CD4-positive, CD25-positive, alpha-beta regulatory T cell (primary cell): ENCODE data around the gene GYPC. TPM values are rescaled to one million over a fixed set of nuclear protein-coding genes. Genes with fewer than 3 reads are reported as not detected.

Source experiments
- ATAC-seq, 2 donors: fragments of 150-1000 bp; cut with Tn5 transposase; one replicate each; pipeline ENCODE4 v1.10.0; 2021; ENCODE audit warnings: low read depth in 2 of 2, moderate number of reproducible peaks in 2 of 2, moderate library complexity in 1 of 2
- DNase-seq, 3 donors: peaks; one replicate each; pipeline versions ENCODE4 v3.0.0 to v3.0.0-alpha.2; 2012 to 2022; ENCODE audit warnings: mixed read lengths in 1 of 3
- H3K27ac ChIP-seq: one replicate; pipeline ENCODE4 v1.7.0; 2013; ENCODE audit warnings: mild to moderate bottlenecking, low read length; ENCODE audit not compliant: insufficient read depth, poor library complexity, severe bottlenecking
- H3K27me3 ChIP-seq: one replicate; pipeline ENCODE4 v1.7.0; 2013; ENCODE audit warnings: low read length; ENCODE audit not compliant: control insufficient read depth, insufficient read depth
- H3K36me3 ChIP-seq: one replicate; pipeline ENCODE4 v1.7.0; 2013; ENCODE audit warnings: mild to moderate bottlenecking, low read length, moderate library complexity; ENCODE audit not compliant: control insufficient read depth, insufficient read depth
- H3K4me1 ChIP-seq: 2 replicates; pipeline ENCODE4 v1.7.0; 2013; ENCODE audit warnings: mild to moderate bottlenecking, low read length; ENCODE audit not compliant: insufficient read depth, control insufficient read depth, poor library complexity, severe bottlenecking
- H3K4me3 ChIP-seq: one replicate; pipeline ENCODE4 v1.7.0; 2013; ENCODE audit warnings: low read depth, mild to moderate bottlenecking, low read length, moderate library complexity
- H3K9me3 ChIP-seq, 2 experiments: 1 replicate in 1 of 2; 2 replicates in 1 of 2; pipeline ENCODE4 v1.7.0; 2013; ENCODE audit warnings: low read length in 2 of 2, mild to moderate bottlenecking in 1 of 2, moderate library complexity in 1 of 2; ENCODE audit not compliant: control insufficient read depth in 2 of 2
- H3K27ac Mint-ChIP-seq, 3 donors: one replicate each; pipeline ENCODE4 v1.8.0; 2020 to 2022; ENCODE audit warnings: mild to moderate bottlenecking in 3 of 3, mixed read lengths in 3 of 3, moderate library complexity in 2 of 3
- H3K27me3 Mint-ChIP-seq: one replicate; pipeline ENCODE4 v1.8.0; 2022; ENCODE audit warnings: mild to moderate bottlenecking, mixed read lengths
- H3K36me3 Mint-ChIP-seq: one replicate; pipeline ENCODE4 v1.8.0; 2020; ENCODE audit warnings: mixed read lengths
- H3K4me1 Mint-ChIP-seq, 4 donors: one replicate each; pipeline ENCODE4 v1.8.0; 2020 to 2022; ENCODE audit warnings: mixed read lengths in 4 of 4, mild to moderate bottlenecking in 1 of 4
- H3K4me3 Mint-ChIP-seq, 4 donors: one replicate each; pipeline ENCODE4 v1.8.0; 2020 to 2022; ENCODE audit warnings: mild to moderate bottlenecking in 4 of 4, mixed read lengths in 4 of 4, moderate library complexity in 3 of 4
- H3K9me3 Mint-ChIP-seq, 7 donors: one replicate each; pipeline ENCODE4 v1.8.0; 2020 to 2022; ENCODE audit warnings: mixed read lengths in 7 of 7, mild to moderate bottlenecking in 3 of 7, moderate library complexity in 2 of 7
- polyA plus RNA-seq, 4 donors: library from polyadenylated mRNA; unstranded; fragments of 300-500 nt; fragmentation: Illumina TruSeq; gene quantifications; one replicate each; pipeline ENCODE4 v1.2.3, GENCODE V29; 2021
- total RNA-seq: library from RNA; stranded (reverse); gene quantifications from one replicate; pipeline ENCODE4 v1.2.3, GENCODE V29; 2022

The GYPC gene, protein sequence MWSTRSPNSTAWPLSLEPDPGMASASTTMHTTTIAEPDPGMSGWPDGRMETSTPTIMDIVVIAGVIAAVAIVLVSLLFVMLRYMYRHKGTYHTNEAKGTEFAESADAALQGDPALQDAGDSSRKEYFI
- total RNA-seq (75.2 TPM), polyA plus RNA-seq (100 to 1,000 TPM; 157 to 210 (median 190) TPM)

DNA sequence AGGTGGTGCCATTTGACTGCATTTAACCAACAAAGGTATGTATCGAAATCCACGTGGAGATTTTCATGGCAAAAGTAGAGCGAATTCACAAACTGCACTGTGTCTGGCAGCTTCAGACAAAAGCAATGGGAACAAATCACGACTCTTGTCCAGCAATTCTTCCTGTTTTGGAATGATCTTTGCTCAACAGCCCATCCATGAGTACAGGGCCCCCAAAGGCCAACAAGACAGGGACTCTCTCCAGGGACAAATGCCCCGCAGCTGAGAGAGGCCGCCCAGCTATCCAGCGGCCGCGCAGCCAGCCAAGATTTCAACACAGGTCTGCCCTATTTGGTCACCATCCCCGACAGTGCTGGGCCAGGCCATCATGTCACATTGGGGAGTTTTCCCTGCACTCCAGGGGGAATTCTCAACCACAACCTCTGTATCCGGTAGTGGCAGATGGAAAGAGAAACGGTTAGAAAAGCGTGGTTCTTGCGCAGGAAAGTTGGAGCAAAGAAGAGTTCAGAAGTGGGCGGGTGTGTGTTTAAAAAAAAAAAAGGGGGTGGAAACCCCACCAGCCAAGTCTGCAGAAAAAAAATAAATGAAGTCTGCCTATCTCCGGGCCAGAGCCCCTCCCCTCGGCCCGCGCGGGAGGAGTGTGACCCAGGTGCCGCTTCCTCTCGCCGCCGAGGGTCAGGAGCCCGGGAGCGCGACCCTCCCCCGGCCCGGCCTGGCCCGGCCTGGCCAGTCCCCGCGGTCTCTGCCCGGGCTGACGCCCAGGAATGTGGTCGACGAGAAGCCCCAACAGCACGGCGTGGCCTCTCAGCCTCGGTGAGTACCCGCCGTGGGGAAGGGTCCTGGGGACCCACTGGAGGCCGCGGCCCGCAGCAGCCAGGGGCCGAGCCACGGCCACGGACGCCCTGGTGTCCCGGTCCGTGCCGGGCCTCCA lies at the start of gene GYPC:
Gene GYPC, plus strand, starts transcription at position 659 of the 931 bp plus-strand sequence. Its CDS starts 106 bp downstream, at position 765.
- Mint-ChIP-seq H3K27me3 (peaks cover 8% of the 10 kb centered on the region), H3K9me3 (peaks cover 0 to 3% (median 0%) of the 10 kb centered on the region in 7 donors), H3K4me1 (peaks cover 7 to 56% (median 41%) of the 10 kb centered on the region in 4 donors), H3K27ac (peak within 1 kb of the TSS; percentile 96 to 99 (median 98)), H3K4me3 (peak within 1 kb of the TSS; percentile 94 to 99 (median 98)), H3K36me3 (peaks cover 4% of the 10 kb centered on the region)
- DNase-seq (peak; percentile 29 to 71 (median 47)), ATAC-seq (peak; percentile 4 to 17)
- Histone ChIP-seq H3K4me3 (peak within 1 kb of the TSS; percentile 96), H3K27me3 (no peaks in the 10 kb centered on the region), H3K27ac (peak within 1 kb of the TSS; percentile 87), H3K9me3 (no peaks in the 10 kb centered on the region), H3K36me3 (no peaks in the 10 kb centered on the region), H3K4me1 (peaks cover 43% of the 10 kb centered on the region)

- H3K9me3 ChIP-seq: no peaks in the 10 kb centered on the region
- Mint-ChIP-seq H3K27me3 (peaks cover 10% of the 10 kb centered on the region), H3K4me1 (no peaks in the 10 kb centered on the region), H3K9me3 (peaks cover 0 to 6% (median 2%) of the 10 kb centered on the region in 7 donors), H3K36me3 (no peaks in the 10 kb centered on the region), H3K27ac (no peak overlapping the region), H3K4me3 (no peak overlapping the region)
- H3K27me3 ChIP-seq: no peaks in the 10 kb centered on the region
- H3K36me3 ChIP-seq: no peaks in the 10 kb centered on the region
- H3K4me3 ChIP-seq: no peak overlapping the region
- ATAC-seq (no peak), DNase-seq (no peak)
- no peak overlapping the region for H3K27ac ChIP-seq
- no peaks in the 10 kb centered on the region for H3K4me1 ChIP-seq
Observed at GRCh38 chr2:126614524-126615227, 41.3 kb upstream of the GYPC start.

DNA sequence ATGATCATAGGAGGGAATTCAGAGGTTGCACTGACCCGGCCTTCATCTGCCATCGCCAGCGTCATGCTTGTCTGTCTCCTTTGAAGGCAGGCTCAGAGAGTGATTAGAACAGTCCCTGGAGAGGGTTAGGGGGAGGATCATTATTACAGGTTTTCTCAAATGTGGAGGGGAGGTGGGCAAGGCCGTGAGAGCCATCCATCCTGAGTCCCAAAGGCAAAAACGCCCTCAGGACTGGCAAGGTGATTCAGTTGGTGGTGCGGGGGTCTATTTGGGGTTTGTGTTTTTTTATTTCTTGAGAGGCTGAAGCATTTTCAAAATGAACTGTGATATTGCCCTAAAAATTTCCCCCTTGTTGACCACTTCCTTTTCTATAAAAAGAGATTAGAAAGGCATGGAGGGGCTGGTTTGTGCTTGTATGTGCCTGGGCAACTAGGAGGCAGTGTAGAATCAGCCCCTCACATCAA lies 39.3 kb upstream of the GYPC start:
- Histone ChIP-seq H3K27me3 (no peaks in the 10 kb centered on the region), H3K27ac (no peak overlapping the region), H3K9me3 (no peaks in the 10 kb centered on the region), H3K36me3 (no peaks in the 10 kb centered on the region), H3K4me3 (no peak overlapping the region), H3K4me1 (no peaks in the 10 kb centered on the region)
- ATAC-seq: no peak
- no peak overlapping the region for H3K27ac Mint-ChIP-seq
- peaks cover 10% of the 10 kb centered on the region for H3K27me3 Mint-ChIP-seq
- H3K9me3 Mint-ChIP-seq: peaks cover 0 to 3% (median 0%) of the 10 kb centered on the region in 7 donors
- DNase-seq: no peak
- no peak overlapping the region for H3K4me3 Mint-ChIP-seq
- H3K4me1 Mint-ChIP-seq: no peaks in the 10 kb centered on the region
- no peaks in the 10 kb centered on the region for H3K36me3 Mint-ChIP-seq

DNA sequence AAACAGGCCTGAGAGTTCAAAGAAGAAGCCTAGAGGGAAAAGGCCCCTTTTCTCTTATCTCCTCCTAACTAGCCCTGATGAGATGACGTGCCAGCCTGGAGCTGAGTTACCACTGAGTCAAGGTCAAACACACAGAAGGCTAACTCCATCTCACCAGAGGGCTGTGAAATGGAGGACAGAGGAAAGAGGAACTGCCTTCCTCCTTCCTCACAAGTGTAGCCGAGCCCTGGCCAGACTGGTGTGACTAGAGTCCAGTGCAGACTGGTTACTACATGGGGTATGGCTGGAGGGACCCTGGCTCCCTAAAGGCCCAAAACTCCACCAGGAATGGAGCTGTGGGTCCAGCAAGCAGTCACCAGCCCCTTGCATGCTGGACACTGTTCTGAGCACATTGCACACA lies 35.7 kb upstream of the GYPC start:
- Mint-ChIP-seq H3K36me3 (no peaks in the 10 kb centered on the region), H3K4me3 (no peak overlapping the region), H3K4me1 (no peaks in the 10 kb centered on the region), H3K9me3 (no peaks in the 10 kb centered on the region), H3K27me3 (peaks cover 20% of the 10 kb centered on the region), H3K27ac (no peak overlapping the region)
- no peak for ATAC-seq
- Histone ChIP-seq H3K36me3 (no peaks in the 10 kb centered on the region), H3K27ac (no peak overlapping the region), H3K4me1 (no peaks in the 10 kb centered on the region), H3K4me3 (no peak overlapping the region), H3K9me3 (no peaks in the 10 kb centered on the region), H3K27me3 (peaks cover 3% of the 10 kb centered on the region)
- DNase-seq: no peak

GRCh38 chr2:126623000-126623399 lies 33.0 kb upstream of the GYPC start:
- no peak overlapping the region for H3K27ac Mint-ChIP-seq
- Histone ChIP-seq H3K9me3 (no peaks in the 10 kb centered on the region), H3K27ac (no peak overlapping the region), H3K4me1 (no peaks in the 10 kb centered on the region), H3K36me3 (no peaks in the 10 kb centered on the region), H3K27me3 (peaks cover 15% of the 10 kb centered on the region), H3K4me3 (no peak overlapping the region)
- no peak for DNase-seq
- no peak for ATAC-seq
- H3K4me1 Mint-ChIP-seq: no peaks in the 10 kb centered on the region
- H3K4me3 Mint-ChIP-seq: no peak overlapping the region
- H3K36me3 Mint-ChIP-seq: no peaks in the 10 kb centered on the region
- peaks cover 33% of the 10 kb centered on the region for H3K27me3 Mint-ChIP-seq
- H3K9me3 Mint-ChIP-seq: peaks cover 0 to 4% (median 0%) of the 10 kb centered on the region in 7 donors

DNA sequence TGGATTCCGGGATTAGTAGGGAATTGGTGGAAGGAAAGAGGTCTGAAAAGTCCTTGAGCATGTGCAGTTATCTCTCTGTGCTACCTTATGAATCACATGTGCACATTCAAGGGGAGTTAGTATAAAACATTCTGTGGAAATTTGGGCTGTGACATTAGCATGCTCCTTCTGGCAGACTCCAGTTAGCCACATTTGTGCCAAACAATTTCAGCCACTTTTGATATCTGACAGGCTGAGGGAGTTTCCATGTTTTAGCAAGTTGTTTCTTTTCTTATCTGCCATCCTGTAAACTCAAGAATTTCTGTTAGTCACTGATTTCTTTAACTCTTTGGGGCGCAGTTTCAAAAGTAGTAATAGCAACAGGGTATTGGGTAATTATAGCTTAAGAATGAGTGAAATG lies 28.3 kb upstream of the GYPC start:
- Histone ChIP-seq H3K36me3 (no peaks in the 10 kb centered on the region), H3K4me1 (no peaks in the 10 kb centered on the region), H3K9me3 (no peaks in the 10 kb centered on the region), H3K27ac (no peak overlapping the region), H3K4me3 (no peak overlapping the region), H3K27me3 (peaks cover 24% of the 10 kb centered on the region)
- Mint-ChIP-seq H3K36me3 (no peaks in the 10 kb centered on the region), H3K9me3 (peaks cover 0 to 5% (median 0%) of the 10 kb centered on the region in 7 donors), H3K27ac (no peak overlapping the region), H3K4me1 (no peaks in the 10 kb centered on the region), H3K27me3 (peaks cover 36% of the 10 kb centered on the region), H3K4me3 (no peak overlapping the region)
- no peak for ATAC-seq
- no peak for DNase-seq

DNA sequence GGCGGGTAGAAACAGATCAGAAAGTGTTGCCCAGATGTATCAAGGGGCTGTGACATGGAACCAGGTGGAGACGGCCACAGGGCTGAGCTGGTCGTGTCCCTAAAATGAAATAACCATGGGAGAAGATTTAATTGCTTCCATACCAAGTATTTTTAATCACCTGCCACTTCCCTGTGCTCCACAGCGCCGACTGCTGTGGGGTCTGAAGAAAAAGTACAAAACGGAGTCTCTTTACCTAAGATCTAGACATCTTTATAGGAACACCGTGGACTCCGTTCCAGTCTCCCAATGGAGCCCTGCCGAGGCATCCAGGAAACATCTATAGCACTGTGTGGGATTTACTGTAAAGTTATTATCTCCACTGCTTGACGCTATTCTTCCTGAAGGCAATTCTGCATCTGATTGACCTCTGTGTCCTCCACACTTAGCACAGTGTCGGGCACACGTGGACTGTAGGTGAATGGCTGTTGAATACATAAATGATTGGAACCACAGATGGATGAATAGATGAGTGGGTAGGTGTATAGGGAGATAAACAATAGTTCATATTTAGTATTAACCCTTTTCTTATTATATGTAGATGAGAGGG lies 21.6 kb upstream of the GYPC start:
- ATAC-seq (no peak), DNase-seq (peak in 2 of 3 donors; percentile 9 to 47)
- H3K36me3 Mint-ChIP-seq: no peaks in the 10 kb centered on the region

More for the DNA sequence above, 21.6 kb upstream of the GYPC start:
- H3K9me3 Mint-ChIP-seq: peaks cover 0 to 1% (median 0%) of the 10 kb centered on the region in 7 donors
- H3K4me1 Mint-ChIP-seq: peaks cover 0 to 6% (median under 1%) of the 10 kb centered on the region in 4 donors
- Histone ChIP-seq H3K9me3 (no peaks in the 10 kb centered on the region), H3K27ac (no peak overlapping the region), H3K4me1 (no peaks in the 10 kb centered on the region), H3K4me3 (no peak overlapping the region), H3K36me3 (no peaks in the 10 kb centered on the region), H3K27me3 (peaks cover 7% of the 10 kb centered on the region)
- H3K4me3 Mint-ChIP-seq: no peak overlapping the region
- H3K27ac Mint-ChIP-seq: no peak overlapping the region
- peaks cover 23% of the 10 kb centered on the region for H3K27me3 Mint-ChIP-seq
